ENCODE data around the gene MAGI1.
"Not testable (repeated sequence)": the region's sequence is repeated elsewhere in the genome, so short reads cannot be mapped to it uniquely, and the experiment has no call there.

The MAGI1 gene

GRCh38 chr3:65576966-65577365, 461.8 kb downstream of the MAGI1 start:
- DNase-seq: no peak

GRCh38 chr3:65576228-65576627, 462.5 kb downstream of the MAGI1 start:
- no peak for DNase-seq

DNA sequence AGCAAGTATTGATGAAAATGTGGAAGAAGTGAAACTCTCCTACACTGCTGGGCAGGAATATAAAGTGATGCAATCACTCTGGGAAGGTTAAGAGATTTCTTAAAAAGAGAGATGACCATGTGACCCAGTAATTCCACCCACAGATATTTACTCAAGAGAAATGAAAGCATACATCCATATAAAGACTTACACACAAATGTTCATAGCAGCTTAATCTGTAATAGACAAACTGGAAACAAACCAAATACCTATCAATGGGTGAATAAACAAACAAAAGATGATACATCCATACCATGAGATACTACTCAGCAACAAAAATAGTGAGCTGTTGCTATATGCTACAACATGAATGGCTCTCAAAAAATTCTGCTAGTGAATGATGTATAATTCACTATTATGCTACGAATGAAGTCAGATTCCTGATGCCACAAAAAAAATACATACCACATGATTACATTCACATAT, 463.3 kb downstream of the MAGI1 start:
- DNase-seq: no peak

DNA sequence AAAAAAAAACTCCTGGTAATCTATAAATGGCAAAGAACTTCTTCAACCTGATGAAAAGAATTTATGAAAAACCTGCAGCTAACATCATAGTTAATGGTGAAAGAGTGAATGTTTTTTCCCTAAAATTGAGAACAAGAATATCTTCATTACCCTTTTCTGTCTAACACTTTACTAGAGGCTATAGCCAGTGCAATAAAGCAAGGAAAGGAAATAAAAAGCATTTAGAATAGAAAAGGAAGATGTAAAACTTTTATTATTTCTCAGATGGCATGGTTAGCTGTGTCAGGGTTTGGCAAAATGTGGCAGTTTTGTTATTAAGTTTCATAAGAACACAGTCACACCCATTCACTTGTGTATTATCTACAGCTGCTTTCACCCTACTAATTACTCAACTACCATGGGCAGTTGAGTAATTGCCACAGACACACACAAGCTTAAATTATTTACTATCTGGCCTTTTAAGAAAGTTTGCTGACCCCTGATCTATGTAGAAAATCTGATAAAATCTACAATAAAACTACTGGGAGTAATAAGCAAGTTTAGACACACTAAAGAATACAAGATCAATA, 465.1 kb downstream of the MAGI1 start:
- no peak for DNase-seq

- DNase-seq: no peak
Observed at GRCh38 chr3:65572175-65572777, 466.4 kb downstream of the MAGI1 start.

GRCh38 chr3:65569845-65570405, 468.8 kb downstream of the MAGI1 start:
- no peak for DNase-seq

- DNase-seq: no peak
Observed at GRCh38 chr3:65569129-65569528, 469.6 kb downstream of the MAGI1 start.

DNA sequence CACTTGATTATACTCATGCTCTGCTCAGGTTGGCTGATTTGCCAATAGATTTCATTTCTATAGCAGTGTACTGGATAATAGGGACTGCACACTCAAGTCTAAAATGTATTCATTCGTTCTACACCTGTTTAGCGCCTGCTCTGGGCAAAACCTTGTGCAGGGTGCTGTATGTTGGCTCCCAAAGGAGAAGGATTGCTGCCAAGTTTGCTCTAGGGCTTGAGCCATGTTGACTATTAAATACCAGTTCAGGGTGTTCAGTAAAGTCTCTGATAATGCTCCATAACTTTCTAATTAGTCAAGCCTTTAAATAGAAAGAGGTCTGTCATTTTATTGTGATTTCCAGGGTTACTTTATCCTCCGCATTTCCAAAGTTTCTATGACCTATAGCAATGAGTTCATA, 470.2 kb downstream of the MAGI1 start:
- DNase-seq: no peak

DNA sequence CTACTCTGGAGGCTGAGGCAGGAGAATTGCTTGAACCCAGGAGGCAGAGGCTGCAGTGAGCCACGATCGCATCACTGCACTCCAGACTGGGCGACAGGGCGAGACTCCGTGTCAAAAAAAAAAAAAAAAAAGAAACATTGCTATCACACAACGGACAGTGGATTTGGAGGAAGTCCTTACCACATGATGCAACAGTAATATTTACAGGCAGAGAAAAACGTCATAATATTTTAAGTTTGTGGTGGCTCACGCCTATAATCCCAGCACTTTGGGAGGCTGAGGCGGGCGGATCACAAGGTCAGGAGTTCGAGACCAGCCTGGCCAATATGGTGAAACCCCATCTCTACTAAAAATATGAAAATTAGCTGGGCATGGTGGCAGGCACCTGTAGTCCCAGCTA, 473.0 kb downstream of the MAGI1 start:
- not testable (repeated sequence) for DNase-seq

DNA sequence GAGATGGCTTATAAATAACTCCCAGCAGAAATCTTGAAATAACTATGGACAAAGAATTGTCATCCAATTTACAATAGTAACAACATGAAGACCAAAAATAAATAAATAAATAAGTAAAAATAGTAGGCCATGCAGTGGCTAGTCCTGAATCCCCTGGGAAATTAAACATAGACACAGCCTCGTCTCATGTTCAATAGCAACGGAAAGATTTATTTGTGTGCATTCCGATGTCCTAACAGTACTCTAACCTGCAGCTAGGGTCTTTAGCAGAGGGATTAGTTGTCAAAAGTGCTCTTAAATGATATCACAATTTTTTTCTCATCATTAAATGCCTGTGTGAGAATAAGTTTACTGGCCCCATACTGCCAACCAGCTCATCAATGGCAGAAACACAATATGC, 474.2 kb downstream of the MAGI1 start:
- no peak for DNase-seq

- DNase-seq: no peak
Observed at GRCh38 chr3:65563861-65564260, 474.9 kb downstream of the MAGI1 start.

GRCh38 chr3:65562447-65562846, 476.3 kb downstream of the MAGI1 start:
- no peak for DNase-seq

DNA sequence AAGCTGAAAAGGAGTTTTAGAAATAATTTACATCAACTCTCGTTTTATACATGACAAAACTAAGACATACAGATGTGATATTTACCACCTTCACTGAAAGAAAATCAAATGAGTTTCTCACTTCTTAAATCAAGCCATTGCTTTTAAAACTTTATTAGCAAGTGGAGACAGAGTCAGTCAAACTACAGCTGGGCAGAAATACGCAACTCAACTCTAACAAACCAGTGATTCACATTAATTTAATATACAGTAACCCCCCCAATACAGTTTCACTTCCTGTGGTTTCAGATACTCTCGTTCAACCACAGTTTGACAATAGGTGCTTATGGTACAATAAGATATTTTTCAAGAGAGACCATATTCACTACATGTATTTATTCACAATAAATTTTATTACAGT, 477.1 kb downstream of the MAGI1 start:
- no peak for DNase-seq

DNA sequence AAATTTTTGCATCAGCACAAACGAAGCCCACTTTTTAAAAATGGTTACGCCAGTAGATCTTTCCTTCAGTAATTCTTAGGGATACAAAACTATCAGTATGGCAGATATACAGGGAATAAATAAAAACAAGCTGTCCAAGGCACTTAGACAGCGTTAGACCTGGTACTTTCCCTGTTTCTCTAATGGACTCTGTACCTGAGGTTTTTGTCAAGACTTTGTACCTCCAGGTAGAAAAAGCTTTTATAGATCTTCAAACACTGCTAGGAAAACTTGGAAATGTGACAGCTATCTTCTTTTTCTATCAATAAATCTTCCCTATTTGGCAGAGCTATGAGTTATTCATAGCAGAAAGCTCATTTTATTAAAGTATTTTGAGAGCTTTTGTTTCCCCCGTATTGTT, 477.8 kb downstream of the MAGI1 start:
- DNase-seq: no peak

DNA sequence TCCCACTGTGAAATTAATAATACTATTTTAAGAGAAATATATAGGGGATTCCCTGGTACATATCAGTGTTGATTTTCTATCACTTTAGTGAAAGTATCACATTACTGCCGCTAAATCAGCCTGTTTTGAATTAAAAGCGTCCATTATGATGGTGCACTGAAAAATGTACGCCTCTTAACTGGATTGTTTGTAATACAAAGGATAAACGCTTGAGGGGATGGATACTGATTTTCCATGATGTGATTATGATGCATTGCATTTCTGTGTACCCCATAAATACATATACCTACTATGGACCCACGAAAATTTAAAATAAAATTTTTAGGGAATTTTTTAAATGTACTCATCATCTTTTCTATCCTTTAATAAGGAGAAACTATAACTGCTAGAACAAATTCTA, 478.6 kb downstream of the MAGI1 start:
- no peak for DNase-seq

GRCh38 chr3:65559643-65560042, 479.1 kb downstream of the MAGI1 start:
- no peak for DNase-seq

GRCh38 chr3:65558826-65559225, 479.9 kb downstream of the MAGI1 start:
- no peak for DNase-seq

DNA sequence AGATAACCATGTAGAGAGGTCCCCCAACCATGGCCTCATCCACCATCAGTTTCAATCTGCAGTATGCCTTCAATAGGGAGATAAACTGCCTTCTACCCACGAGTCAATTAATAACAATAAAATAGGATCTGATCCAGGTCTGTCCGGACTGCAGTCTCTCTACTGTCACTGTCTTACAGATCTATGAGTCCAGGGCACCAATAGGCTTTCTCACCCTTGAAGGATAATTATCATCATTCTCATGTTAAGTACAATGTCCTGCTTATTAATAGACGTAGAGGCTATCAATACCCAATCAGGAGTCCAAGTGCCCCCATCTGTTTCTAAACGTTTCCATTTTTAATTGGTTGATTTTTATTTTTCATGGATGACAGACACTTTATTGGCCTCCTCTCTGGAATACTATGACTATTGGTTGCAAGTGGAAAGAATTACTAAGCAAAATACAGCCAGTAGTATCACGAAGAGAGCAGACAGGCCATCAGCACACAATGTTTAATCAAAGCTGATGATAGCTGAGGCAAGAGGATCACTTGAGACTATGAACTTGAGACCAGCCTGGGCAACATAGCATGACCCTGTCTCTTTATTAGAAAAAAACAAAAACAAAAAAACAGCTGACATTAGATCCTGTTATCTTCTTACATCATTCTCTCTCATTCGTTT, 480.7 kb downstream of the MAGI1 start:
- DNase-seq: no peak

- no peak for DNase-seq
Observed at GRCh38 chr3:65556934-65557577, 481.7 kb downstream of the MAGI1 start.

GRCh38 chr3:65552434-65552833, 486.3 kb downstream of the MAGI1 start:
- no peak for DNase-seq

- no peak for DNase-seq
Observed at GRCh38 chr3:65551945-65552344, 486.8 kb downstream of the MAGI1 start.

DNA sequence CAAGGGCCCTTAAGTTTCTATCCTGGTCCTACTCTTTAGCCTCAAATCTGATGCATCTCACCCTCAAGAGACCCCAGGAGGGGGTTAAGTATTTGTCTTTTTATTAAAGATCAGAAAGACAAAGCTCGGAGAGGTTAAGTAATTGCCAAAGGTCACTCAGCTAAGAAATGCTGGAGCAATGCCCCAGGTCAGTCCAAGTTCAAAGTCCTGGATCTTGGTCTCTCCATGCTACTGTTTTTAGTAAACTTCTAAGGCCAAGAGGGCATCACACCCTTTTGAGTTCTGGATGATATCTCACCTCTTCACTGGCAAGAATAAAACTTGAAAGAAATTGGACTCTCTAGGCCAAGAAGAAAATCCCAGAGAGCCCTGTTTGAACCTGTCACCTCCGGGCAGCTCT, 488.6 kb downstream of the MAGI1 start:
- DNase-seq: no peak

- no peak for DNase-seq
Observed at GRCh38 chr3:65549626-65549959, 489.1 kb downstream of the MAGI1 start.
